ENCODE results near the gene STXBP4.

STXBP4 gene

DNA sequence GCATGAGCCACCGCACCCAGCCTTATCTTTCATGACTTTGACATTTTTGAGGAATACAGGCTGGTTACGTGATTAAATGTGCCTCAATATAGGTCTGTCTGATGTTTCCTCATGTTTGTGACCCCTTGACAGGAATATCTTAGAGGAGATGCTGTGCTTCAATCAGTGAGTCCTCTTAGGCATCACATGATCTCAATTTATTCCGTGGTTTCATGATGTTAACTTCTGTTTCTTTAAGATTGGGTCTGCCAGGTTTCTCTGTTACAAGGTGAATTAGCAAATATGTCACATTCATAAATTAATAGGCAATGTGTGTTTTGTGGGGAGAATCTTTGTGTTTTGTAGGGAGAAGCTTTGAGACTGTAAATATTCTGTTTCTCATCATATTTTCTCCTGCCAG, 3.3 kb downstream of the STXBP4 start:
- DNase-seq, result no peak

- DNase-seq, result no peak
Measured at GRCh38 chr17:54972406-54973138, 4.0 kb downstream of the STXBP4 start.

DNA sequence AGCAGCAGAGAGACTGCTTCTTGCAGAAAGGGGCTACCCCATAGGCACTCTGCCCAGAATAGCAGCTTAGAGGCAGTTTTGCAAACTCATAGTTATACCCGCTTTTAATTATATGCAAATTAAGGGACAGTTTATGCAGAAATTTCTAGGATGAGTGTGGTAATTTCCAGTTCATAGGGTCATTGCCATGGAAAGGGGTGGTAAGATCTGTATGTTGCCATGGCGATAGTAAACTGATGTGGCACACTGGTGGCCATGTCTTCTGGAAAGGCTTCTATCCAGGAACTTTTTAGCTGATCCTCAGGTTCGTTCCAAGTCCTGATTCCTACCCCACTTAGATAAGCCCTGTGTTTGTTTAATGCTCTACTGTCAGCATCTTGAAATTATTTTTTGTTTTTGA, 6.2 kb downstream of the STXBP4 start:
- DNase-seq, result no peak

DNA sequence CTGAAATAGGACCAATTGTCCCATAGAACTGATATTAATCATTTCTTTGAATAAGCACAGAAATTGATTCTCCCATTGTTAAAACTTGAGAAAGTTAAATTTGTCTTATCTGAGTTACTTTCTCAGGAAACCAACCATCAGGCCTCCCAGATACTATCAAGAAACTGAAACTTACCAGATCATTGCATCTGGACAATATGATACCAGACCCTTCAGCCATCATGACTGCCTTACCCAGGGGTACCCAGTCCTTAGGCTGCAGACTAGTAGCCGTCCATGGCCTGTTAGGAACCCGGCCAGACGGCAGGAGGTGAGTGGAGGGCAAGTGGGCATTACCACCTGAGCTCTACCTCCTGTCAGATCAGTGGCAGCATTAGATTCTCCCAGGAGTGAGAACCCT, 7.8 kb downstream of the STXBP4 start:
- DNase-seq, result no peak

- no peak for DNase-seq
Measured at GRCh38 chr17:54977744-54978143, 9.2 kb downstream of the STXBP4 start.

- no peak for DNase-seq
Measured at GRCh38 chr17:54979657-54980056, 11.1 kb downstream of the STXBP4 start.

DNA sequence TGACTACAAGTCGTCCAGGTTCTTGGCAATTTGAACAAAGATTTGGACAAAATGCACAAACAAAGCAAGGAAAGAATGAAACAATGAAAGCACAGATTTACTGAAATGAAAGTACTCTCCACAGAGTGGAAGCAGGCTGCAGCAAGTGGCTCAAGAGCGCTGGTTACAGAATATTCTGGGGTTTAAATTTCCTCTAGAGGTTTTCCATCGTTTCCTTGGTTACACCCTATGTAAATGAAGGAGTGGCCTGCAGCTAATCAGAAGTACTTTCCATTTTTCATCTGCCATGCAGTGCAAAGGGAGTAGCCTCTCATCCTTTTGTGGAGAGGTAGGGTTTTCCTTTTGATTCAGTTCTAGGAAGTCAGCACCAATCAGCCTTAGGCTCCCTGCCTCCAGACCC, 11.8 kb downstream of the STXBP4 start:
- no peak for DNase-seq

DNA sequence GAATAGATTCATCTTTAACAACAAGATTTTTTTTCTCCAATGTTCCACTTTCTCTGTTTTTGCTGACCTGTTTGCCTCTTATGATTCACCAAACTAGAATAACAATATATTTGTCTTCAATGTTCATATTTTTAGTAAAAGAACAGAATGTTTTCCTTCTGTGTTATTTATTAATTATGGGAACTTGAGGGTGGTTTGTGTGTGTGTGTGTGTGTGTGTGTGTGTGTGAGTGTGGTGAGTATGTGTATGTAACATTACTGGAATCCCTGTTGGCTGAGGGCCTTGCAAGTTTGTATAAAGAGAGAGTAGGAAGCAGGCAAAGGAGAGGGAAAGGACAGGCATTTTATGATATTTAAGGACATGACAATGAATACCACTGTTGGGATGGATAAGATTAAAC, 13.8 kb downstream of the STXBP4 start:
- DNase-seq, result no peak

DNA sequence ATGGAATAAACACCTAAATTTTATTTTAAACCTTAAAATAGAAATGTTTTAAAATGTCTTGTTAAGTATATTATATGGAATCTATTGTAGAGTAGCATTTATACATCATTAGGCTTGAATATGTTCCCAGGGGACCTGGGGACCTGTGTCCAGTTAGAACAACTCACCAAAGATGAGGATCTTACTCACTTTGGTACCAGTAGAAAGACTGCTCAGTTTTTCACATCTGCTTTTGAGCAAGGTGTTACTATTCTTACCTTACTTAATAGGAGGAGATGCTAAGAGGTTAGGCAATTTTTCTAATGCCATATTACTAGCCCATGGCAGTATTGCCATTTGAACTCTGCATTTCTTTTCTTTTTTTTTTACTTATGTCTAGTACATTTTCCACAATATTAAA, 14.7 kb downstream of the STXBP4 start:
- DNase-seq, result no peak

DNA sequence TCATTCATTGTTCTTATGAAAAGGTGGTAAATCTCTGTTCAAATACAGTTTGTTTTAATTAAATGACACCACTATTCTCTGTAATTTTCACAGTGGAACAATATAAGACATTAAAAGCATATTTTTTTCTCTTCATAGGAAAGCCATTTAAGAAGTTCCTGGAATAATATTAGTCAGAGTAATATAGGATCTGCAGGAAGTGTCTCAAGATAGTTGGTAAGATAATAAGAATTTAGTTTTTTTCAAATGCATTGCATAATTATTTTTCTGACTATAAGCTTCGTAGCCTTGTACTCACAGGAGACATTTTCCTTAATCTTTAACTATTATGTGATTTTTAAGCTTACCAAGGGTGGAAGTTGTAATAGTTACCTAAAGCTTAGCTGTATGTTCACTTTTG, 16.9 kb downstream of the STXBP4 start:
- DNase-seq, result no peak

DNA sequence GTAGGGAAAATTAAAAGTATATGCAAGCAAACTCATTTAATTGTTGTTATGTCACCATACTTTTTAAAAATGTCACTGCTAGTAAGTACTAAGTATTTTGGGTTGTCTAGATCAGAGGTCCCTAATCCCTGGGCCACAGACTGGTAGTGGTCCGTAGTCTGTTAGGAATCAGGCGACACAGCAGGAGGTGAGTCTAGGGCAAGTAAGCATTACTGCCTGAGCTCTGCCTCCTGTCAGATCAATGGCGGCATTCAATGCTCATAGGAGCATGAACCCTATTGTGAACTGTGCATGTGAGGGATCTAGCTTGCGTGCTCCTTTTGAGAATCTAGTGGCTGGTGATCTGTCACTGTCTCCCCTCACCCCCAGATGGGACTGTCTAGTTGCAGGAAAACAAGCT, 21.6 kb downstream of the STXBP4 start:
- DNase-seq, result no peak

DNA sequence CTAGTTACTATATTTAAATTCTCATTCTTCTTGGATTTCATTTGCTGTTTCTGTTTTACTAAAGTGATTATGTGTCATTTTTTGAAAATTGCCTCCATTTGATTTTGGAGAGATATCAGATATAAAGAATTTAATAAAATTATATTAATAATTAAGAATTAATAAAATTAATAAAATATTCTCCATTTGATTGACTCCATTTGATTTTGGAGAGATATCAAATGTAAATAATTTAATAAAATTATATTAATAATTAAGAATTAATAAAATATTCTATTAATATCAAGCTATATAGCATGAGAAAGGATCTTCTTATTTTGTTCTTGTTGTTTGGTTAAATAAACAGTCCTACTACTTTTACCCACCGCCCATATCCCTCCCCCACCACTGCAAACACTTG, 23.0 kb downstream of the STXBP4 start:
- DNase-seq, result no peak

DNA sequence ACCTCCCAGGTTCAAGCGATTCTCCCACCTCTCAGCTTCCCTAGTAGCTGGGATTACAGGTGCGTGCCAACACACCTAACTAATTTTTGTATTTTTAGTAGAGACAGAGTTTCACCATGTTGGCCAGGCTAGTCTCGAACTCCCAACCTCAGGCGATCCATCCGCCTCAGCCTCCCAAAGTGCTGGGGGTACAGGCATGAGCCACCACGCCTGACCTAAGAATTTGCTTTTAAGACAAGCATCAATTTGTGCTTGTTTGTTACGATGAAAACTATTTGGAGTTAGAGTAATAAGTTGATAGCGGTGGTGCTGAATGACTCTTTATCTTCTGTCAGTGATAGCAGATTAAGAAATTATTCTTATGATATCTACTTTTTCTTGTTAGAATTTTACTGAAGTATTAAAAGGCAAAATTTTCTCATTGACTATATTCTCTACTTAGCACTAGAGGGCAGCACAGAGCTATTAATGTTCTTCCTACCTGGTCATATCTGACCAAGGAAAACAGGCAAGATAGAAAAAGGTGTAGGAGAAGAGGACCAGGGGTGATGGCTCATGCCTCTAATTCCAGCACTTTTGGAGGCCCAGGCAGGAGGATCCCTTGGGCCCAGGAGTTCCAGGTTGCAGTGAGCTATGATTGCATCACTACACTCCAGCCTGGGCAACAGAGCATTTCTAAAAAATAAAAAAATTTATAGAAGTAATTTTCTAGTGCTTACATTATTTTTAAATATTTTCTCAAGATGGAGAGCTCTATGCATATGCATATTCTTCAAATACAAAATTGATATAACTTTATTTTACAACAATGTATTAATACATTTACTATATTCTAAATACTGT, 24.5 kb downstream of the STXBP4 start:
- peak; percentile 65 for DNase-seq

DNA sequence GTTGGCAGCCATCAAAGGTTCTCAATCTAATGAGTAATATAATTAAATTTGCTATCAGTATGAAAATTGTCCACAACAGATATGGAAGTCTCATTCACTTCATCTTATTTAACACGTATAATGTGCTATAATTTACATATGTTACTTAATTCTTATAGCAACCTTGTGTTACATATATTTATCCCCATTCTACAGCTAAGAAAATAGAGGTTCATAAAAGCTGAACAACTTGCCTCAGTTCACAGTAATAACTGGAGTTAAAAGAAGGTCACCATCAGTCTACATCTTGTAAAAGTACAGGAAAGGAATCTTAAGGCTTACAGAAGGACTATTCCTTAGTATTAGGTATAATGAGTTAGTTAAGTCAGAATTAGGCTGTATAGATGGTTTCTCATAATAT, 27.9 kb downstream of the STXBP4 start:
- DNase-seq, result no peak

DNA sequence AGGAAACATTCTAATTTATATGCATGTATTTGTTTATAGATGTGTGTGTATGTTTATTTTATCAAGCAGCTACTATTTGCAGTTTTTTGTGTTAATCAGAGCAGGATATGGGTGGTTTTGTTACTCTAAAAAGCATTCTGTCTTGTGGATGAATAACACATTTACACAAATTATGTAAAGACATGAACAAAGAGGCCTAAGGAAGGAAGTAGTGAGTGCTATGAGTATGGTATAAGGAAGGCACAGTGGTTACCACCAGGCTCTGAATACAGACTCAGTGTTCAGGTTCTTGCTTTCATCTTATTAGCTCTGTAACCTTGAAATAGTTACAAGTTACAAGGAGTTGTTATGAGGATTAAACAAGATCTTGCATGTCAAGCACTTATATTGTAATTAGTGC, 33.9 kb downstream of the STXBP4 start:
- no peak for DNase-seq

DNA sequence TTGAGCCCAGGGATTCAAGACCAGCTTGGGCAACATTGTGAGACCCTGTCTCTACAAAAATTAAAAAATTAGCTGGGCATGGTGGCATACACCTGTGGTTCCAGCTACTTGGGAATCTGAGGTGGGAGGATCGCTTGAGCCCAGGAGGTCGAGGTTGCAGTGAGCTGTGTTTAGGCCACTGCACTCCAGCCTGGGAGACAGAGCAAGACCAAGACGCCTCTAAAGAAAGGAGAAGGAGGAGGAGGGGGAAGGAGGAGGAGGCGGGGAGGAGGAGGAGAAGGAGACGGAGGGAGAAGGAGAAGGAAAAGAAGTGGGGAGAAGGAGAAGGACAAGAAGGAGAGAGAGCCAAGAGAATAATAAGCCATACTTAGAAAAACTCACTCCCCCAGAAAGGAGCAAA, 35.9 kb downstream of the STXBP4 start:
- no peak for DNase-seq

GRCh38 chr17:55005520-55005919, 37.0 kb downstream of the STXBP4 start:
- no peak for DNase-seq

GRCh38 chr17:55023626-55024025, 55.1 kb downstream of the STXBP4 start:
- no peak for DNase-seq

DNA sequence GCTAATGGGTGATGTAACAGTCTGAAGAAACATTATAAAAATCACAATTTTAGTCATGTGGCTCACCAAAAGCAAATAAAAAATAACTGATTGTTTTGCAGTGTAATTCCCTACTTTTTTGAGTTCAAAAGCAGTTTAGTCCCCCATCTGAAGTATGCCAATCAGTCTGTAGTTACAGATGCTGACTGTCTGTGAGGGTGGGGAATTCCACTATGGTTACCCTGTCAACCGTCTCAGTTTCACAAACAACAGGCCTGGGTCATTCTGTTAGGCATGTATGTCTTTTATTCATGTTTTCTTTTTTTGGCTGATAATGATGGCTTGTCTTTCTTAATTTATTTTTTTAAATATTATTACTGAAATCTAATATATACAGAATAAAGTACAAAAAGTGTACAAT, 69.3 kb downstream of the STXBP4 start:
- no peak for DNase-seq

GRCh38 chr17:55038291-55038690, 69.7 kb downstream of the STXBP4 start:
- DNase-seq, result no peak

DNA sequence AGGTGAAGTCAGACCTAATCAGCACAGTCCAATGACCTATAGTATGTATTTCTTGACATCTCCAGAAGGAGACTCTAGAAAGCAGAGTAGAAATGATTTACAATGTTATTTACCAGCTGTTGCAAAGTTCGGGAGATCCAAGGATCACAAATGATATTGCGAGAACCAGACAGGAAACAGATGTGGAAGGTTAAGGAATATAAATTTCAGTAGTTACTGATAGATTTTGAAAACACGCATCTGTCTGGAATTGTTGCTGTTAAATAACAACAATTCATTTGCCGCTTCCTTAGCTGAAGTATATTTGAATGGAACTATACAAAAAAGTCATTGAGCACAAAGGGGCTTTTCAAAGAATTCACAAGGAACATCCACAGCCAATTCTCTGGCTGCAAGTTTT, 72.0 kb downstream of the STXBP4 start:
- DNase-seq, result no peak

DNA sequence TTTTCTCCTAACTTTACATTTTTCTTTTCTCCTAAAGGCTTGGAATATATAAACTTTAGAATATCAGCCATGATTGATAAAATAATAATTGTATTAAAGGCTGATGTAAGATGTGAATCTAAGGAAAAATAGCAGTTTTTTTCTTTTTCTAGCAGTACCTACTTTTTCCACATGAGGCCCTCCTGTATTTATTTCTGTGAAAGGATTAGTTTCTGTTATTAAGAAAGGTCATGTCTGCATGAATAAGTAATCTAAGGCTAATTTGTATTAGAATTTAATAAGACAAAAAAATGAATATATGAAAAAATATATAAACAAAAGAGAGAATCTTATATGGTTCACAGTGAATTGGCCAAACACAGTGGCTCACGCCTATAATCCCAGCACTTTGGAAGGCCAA, 85.3 kb downstream of the STXBP4 start:
- no peak for DNase-seq

DNA sequence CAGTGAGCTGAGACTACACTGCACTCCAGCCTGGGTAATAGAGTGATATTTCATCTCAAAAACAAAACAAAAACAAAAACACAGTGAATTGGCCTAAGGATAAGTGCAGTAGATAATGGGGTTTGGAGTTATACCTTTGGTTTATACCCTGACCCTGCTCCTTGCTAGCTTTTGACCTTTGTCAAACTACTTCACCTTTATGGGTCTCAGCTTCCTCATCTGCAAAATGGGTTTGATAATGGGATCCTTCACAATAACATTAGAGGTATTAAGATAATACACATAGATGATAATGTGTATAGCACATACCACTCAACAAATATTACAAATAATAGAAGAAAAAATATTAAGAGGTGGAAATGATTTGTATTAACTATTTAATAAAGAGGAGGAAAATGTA, 85.9 kb downstream of the STXBP4 start:
- DNase-seq, result no peak

DNA sequence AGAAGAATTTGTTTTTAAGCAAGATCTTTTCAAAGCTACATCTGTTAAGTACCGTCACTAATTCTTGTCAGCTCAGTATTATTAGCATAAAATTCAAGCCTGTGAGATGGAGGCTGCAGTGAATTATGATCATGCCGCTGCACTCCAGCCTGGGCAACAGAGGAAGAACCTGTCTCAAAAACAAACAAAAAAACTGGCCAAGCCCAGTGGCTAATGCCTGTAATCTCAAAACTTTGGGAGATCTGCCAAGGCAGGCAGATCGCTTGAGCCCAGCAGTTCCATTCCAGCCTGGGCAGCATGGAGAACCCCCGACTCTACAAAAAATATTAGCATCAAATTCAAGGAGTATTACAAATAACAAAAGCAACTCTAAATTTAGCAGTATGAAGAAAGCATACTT, 88.0 kb downstream of the STXBP4 start:
- peak; percentile 47 for DNase-seq

DNA sequence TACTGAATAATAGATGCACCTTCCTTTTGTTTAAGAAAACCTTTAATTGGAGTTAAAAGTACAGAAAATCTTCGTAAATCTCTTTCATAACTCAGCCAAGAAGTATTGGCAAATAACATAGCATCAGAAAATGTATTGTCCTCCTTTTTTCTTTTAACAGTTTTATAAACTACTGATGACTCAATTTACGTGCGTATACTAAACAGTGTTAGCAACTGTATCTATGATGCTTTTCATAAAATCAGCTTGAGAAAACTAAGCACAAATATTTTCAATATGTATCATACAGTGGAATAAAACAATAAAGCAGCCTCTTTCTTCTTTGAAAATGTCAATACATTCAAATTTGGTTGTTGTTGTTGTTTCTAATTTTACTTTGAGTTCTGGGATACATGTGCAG, 88.6 kb downstream of the STXBP4 start:
- no peak for DNase-seq

Measured in SHP77 treated with DMSO at 0.1 percent for 48 hours (cell line).